ENCODE results near the gene DROSHA. TPM values are rescaled to one million over a fixed set of nuclear protein-coding genes. Genes with fewer than 3 reads are reported as not detected.

DROSHA gene
- total and polyA plus RNA-seq, 2 of the 8 experiments (the other 6 are each of a cell fraction or from before 2014, with no cell fraction given) = 65.9 to 122 TPM

DNA sequence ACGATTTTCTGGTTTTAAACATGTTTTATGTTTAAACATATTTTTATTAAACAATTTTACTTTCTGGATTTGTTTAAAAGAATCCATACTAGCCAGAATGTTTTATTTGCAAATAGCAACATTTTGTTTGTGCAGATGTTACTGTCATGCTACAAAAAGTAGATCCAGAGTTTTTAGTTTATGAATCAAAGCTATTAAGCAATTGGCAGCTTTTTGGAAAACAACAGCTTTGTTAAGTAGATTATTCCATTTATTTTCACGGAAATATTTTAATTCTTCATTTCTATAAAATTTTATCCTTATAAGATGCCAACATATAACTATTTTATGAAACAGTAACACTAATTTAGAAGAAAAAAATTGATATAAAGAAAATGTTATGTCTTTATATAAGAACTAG is 60.9 kb downstream of the DROSHA start (continued):
- TF ChIP-seq ASH2L (IDR thresholded peaks at IDR 0.05; ENCODE audit: low read length) = no peak
- no peak for TF ChIP-seq CEBPB (IDR thresholded peaks at IDR 0.05; ENCODE audit: low read depth, low read length)
- TF ChIP-seq GTF2F1 (IDR thresholded peaks at IDR 0.05; ENCODE audit: borderline replicate concordance, low read depth, low read length) = no peak
- TF ChIP-seq TEAD4 (IDR thresholded peaks at IDR 0.05; ENCODE audit: low read depth, low read length) = no peak
- no peak for TF ChIP-seq SP2 (IDR thresholded peaks at IDR 0.05; ENCODE audit: low read length)
- no peak for TF ChIP-seq RNF2 (IDR thresholded peaks at IDR 0.05; ENCODE audit: borderline replicate concordance, low read depth, low read length, missing control alignments, poor library complexity, severe bottlenecking)

All from H1 (cell line).